LNCAP (cell line): ENCODE measurements around the gene ELOVL2.

ENCODE experiments used
- TF ChIP-seq, protein P1 (sequence below): fragments of 450-650 bp; IDR thresholded peaks from 2 replicates; pipeline ENCODE4 v1.5.1; 2017; ENCODE audit warnings: mild to moderate bottlenecking

The ELOVL2 gene

DNA sequence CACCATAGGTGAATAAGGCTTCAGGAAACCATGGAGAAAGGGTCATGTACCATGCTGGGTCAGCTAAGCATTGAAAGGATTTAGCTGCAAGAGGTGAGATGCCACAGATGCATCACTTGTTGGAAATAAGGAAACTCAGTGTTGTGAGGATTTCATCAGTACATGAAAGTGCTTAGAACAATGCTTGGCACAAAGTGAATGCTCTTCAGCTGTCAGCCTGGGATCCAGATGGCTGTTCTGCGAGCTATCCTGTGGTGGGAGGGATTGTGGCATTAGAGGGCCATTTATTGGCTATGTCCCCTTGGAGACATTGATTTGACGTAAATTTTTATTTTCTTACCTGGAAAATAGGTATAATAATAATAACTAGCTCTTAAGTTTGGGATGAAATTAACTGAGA is 53.0 kb downstream of the ELOVL2 start:
- TF ChIP-seq, protein P1, sequence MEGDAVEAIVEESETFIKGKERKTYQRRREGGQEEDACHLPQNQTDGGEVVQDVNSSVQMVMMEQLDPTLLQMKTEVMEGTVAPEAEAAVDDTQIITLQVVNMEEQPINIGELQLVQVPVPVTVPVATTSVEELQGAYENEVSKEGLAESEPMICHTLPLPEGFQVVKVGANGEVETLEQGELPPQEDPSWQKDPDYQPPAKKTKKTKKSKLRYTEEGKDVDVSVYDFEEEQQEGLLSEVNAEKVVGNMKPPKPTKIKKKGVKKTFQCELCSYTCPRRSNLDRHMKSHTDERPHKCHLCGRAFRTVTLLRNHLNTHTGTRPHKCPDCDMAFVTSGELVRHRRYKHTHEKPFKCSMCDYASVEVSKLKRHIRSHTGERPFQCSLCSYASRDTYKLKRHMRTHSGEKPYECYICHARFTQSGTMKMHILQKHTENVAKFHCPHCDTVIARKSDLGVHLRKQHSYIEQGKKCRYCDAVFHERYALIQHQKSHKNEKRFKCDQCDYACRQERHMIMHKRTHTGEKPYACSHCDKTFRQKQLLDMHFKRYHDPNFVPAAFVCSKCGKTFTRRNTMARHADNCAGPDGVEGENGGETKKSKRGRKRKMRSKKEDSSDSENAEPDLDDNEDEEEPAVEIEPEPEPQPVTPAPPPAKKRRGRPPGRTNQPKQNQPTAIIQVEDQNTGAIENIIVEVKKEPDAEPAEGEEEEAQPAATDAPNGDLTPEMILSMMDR, result no peak

DNA sequence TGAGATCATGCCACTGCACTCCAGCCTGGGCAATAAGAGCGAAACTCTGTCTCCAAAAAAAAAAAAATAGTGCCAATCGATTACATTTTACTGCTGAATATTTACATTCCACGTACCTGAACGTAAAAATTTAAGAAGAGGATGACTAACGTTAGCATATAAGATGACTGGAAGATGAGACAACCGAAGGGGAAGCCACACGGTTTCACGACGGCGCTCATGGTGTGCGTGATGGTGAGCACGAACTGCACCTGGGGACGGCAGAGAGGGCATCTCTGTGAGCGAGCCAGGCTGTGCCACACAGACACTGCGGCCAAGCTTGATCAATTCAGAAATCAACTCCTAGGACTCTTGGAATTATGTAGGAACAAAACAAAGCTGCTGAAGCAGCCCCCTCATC is 54.5 kb downstream of the ELOVL2 start:
- TF ChIP-seq, protein P1, result no peak

DNA sequence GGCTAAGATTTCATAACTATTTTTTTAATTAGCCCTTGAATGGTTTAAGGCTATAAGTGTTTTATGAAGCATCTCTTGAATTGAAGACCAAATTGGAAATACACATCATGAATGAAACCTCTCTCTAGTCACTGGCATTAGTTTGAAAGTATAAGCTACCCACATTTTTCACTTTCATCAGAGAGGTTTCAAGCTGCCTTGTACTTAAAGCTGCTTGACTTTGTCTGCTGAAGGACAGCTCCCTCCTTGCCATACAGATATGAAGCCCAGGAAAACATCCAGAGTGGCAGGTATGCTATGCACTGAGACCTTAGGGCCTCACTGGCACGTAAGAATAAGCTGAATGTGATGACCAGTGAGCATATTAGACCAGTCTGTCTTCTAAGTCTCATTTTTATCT is 62.7 kb downstream of the ELOVL2 start:
- TF ChIP-seq, protein P1, result no peak

DNA sequence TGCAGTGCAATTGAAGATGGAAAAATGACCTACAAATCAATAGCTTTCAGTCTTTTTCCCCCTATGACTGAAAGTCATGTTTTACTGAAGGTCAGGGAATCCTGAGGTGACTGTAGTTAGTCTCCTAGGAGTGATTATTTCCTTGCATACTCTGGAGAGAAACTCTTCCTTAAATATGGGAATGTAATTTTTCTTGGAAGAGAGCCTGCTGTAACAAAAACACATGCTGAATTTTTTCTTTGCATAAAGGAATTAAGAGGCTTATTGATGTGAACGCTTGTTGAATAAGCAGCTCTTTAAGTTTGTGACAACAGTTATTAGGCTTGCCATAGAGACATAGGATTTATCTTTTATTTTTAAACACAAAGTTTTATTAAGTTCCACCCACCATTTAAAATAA is 64.5 kb downstream of the ELOVL2 start:
- TF ChIP-seq, protein P1, result no peak

DNA sequence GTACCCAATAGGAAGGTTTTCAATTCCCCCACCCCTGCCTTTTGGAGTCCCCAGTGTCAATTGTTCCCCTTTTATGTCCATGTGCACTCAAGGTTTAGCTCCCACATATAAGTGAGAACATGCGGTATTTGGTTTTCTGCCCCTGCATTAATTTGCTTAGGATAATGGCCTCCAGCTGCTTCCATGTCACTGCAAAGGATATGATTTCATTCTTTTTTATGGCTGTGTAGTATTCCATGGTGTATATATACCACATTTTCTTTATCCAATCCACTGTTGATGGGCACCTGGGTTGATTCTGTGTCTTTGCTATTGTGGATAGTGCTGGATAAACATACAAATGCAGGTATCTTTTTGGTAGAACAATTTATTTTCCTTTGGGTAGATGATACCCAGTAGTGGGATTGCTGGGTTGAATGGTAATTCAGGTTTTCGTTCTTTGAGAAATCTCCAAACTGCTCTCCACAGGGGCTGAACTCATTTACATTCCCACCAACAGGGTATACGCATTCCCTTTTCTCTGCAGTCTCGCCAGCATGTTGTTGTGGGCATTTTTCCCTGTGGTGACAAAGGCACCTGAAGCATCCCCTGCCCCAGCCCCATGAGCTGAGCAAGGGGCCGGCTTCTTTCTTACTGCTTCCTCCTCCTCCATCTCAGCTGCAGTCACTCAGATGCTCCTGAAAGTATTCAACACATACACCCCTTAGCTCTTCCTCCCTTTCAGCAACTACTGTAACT is 66.7 kb downstream of the ELOVL2 start:
- TF ChIP-seq, protein P1, result no peak

DNA sequence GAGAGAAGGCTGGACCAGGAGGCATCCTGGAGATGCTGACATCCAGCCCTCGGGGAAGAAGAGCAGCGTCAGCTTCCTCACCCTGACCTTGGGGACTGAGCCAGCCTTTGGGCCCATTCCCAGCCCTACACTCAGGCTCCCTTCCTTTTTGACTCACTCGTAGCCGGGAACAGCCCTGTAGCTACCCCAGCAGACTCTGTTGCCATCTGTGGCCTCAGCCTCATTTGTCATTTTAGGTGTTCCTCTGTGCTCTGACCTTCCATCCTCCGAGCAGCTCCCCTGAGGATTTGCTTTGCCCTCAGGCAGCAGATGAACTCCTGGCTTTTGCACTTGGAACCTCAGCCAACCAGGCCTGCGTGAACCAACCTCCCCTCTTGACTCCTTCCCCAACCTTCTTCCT is 67.5 kb downstream of the ELOVL2 start:
- TF ChIP-seq, protein P1, result no peak

DNA sequence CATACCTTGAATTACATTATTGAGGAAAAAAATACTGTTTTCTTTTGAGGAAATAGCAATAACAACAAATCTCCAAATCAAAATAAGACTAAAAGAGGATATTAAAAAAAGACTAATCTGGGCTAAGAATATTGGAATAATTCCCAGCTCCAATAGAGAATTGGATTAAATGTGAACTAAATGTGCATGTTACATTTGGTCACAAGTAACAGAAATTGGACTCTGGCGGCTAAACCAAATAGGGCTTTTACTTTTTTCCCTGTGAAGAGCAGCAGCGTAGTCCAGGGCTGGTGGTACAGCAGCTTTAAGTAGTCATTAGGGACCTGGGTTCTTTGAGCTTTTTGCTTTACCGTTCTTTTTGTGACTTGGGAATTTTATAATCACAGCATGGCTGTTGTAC is 71.9 kb downstream of the ELOVL2 start:
- TF ChIP-seq, protein P1, result no peak

DNA sequence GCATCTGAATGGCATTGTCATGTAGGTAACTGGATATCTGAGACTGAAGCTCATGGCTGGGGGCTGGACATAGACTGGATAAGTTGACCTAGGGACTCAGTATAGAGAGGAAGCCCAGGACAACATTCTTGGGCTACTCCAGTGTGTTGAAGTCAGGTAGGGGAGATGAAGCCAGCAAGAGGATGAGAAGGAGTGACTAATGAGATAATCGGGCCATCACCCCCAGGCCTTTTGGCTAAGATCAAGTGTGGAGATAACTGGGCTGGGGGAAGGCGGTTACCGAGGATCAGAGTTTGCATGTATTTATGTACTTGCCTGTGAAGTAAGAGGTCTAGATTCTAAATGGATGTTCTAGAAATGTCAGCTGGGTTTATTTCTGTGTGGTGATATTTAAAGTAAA is 73.4 kb downstream of the ELOVL2 start:
- TF ChIP-seq, protein P1, result no peak
